ENCODE results near the gene ATG7.

DNA sequence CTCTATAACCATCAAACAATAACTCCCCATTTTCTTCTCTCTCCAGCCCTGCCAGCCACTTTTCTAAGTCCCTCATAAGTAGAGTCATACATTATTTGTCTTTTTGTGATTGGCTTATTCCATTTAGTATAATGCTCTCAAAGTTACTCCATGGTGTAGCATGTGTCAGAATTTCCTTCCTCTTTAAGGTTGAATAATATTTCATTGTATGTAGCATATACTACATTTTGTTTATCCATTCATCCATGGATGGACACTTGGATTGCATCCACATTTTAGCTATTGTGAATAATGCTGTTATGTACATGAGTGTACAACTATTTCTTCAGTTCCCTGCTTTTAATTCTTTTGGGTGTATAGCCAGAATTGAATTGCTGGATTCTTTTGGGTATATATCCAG is 138.4 kb downstream of the ATG7 start:
- TF ChIP-seq, protein P1, sequence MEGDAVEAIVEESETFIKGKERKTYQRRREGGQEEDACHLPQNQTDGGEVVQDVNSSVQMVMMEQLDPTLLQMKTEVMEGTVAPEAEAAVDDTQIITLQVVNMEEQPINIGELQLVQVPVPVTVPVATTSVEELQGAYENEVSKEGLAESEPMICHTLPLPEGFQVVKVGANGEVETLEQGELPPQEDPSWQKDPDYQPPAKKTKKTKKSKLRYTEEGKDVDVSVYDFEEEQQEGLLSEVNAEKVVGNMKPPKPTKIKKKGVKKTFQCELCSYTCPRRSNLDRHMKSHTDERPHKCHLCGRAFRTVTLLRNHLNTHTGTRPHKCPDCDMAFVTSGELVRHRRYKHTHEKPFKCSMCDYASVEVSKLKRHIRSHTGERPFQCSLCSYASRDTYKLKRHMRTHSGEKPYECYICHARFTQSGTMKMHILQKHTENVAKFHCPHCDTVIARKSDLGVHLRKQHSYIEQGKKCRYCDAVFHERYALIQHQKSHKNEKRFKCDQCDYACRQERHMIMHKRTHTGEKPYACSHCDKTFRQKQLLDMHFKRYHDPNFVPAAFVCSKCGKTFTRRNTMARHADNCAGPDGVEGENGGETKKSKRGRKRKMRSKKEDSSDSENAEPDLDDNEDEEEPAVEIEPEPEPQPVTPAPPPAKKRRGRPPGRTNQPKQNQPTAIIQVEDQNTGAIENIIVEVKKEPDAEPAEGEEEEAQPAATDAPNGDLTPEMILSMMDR (IDR thresholded peaks at IDR 0.05; ENCODE audit: borderline replicate concordance, extremely low read depth, low read length, poor library complexity, severe bottlenecking): no peak
- TF ChIP-seq EZH2 (IDR thresholded peaks at IDR 0.05; ENCODE audit: borderline replicate concordance, low read depth, low read length, severe bottlenecking): no peak
